AG09319 (cell line): ENCODE measurements around the gene NOL4L.

Source experiments
- DNase-seq: peaks from one replicate; pipeline ENCODE4 v3.0.0-alpha.2; 2010; ENCODE audit warnings: low read depth; ENCODE audit errors: extremely low read depth
- TF ChIP-seq, protein P1 (sequence below): IDR thresholded peaks from 2 replicates; pipeline ENCODE4 v1.5.1; 2011; ENCODE audit warnings: low read depth, mild to moderate bottlenecking, inconsistent platforms, low read length, moderate library complexity

Gene NOL4L

DNA sequence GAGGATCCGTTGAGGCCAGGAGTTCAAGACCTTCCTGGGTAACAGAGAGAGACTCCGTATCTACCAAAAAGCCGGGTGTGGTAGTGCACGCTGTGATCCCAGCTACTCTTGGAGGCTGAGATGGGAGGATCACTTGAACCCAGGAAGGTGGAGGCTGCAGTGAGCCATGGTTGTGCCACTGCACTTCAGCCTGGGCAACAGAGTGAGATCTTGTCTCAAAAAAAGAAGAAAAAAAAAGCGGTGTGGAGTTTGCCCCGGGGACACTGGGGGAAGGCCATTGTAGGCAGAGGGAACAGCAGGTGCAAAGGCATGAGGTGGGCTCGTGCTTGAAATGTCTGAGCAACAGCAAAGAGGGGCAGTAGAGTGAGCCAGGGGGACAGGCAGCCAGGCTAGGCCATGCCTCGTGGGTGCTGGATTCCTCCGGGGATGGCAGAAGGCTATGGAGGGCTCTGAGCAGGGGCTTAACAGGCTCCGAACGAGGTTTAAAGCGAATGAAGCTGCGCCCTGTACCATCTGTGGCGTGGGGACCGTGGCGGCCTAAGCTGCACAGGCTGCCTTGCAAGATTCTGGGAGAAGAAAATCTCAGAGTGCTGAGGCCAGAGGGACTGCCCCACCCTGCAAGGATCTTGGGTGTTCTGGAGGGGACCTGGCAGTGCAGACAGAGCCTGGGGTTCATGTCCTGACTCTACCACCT lies 36.9 kb upstream of the NOL4L start:
- TF ChIP-seq, protein P1, sequence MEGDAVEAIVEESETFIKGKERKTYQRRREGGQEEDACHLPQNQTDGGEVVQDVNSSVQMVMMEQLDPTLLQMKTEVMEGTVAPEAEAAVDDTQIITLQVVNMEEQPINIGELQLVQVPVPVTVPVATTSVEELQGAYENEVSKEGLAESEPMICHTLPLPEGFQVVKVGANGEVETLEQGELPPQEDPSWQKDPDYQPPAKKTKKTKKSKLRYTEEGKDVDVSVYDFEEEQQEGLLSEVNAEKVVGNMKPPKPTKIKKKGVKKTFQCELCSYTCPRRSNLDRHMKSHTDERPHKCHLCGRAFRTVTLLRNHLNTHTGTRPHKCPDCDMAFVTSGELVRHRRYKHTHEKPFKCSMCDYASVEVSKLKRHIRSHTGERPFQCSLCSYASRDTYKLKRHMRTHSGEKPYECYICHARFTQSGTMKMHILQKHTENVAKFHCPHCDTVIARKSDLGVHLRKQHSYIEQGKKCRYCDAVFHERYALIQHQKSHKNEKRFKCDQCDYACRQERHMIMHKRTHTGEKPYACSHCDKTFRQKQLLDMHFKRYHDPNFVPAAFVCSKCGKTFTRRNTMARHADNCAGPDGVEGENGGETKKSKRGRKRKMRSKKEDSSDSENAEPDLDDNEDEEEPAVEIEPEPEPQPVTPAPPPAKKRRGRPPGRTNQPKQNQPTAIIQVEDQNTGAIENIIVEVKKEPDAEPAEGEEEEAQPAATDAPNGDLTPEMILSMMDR, result no peak
- no peak for DNase-seq

DNA sequence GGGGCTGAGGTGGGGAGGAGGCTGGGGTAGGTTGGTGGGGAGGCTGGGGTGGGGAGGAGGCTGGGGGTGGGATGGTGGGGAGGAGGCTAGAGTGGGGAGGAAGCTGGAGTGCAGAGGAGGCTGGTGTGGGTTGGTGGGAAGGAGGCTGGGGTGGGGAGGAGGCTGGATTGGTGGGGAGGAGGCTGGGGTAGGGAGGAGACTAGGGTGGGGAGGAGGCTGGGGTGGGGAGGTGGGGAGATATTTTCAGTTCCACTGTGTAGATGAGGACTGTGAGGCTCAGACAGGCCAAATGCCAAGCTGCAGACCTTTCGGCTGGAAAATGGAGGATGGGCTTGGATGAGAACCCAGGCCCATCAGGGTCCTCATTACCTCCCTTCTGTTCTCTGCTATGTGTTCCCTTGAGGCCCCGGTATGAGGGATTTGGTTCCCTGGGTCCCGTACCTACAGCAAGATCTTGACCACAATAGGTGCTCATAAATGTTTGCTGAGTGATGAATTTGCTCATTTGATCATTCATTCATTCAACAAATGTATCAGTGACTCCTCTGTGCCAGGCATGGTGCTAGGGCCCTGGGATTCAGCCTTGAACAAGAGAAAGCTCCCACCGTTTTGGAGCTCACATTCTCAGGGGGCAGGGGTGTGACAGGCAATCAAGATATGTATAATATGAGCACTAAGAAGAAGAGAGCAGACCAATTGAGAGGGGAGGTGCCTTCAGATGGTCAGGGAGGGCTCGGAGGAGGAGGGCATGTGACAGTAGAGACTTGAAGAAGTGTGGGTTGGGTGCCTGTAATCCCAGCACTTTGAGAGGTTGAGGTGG lies 36.1 kb upstream of the NOL4L start:
- DNase-seq, result no peak
- TF ChIP-seq, protein P1, result no peak

DNA sequence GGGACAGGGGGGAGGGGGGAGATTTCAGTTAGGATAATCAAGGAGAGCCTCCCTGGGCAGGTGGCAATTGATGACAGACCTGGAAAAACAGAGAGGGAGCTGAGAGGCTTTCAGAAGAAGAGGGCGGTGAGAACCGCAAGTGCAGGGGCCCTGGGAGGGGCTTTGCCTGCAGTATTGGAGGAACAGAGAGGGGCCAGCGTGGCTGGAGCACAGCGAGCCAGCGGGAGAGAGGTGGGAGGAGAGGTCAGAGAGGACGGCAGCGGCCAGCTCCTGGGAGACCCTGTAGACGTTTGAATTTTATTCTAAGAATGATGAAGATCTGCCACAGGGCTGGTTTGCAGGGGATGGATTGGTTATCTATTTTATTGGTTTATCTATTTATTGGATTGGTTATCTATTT lies 34.5 kb upstream of the NOL4L start:
- DNase-seq, result no peak
- TF ChIP-seq, protein P1, result no peak

DNA sequence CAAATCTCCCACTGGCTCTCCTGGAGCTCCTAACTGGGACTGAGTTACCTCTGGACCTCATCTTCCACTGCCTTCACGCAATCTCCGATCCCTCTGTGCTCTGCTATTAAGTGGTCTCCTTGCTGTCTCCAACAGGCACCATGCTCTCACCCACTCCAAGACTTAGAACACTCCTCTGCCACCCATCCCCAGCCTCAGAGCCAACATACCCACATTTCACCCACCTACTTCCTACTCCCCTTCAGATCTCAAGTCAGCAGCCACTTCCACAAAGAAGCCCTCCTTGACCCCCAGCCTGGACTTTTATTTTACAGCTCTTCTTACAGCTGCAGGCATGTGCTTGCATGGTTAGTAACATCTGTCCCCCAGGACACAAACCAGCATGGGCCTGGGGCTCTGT lies 29.6 kb upstream of the NOL4L start:
- no peak for DNase-seq
- TF ChIP-seq, protein P1, result no peak

DNA sequence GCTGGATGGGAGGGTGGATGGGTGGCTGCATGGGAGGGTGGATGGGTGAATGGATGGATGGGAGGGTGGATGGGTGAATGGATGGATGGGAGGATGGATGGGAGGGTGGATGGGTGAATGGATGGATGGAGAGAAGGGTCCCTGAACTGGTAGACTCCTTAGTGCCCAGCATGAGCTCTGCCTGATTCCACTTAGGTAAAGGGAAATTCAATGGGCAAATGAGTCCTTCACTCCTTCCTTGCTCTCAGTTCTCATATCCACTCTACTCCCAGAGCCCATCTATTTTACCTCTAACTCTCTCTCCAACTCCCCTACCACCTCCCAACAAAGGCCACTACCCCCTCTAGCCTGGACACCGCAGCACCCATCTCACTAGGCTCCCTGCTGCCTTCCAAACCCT lies 29.2 kb upstream of the NOL4L start:
- TF ChIP-seq, protein P1, result no peak
- no peak for DNase-seq

DNA sequence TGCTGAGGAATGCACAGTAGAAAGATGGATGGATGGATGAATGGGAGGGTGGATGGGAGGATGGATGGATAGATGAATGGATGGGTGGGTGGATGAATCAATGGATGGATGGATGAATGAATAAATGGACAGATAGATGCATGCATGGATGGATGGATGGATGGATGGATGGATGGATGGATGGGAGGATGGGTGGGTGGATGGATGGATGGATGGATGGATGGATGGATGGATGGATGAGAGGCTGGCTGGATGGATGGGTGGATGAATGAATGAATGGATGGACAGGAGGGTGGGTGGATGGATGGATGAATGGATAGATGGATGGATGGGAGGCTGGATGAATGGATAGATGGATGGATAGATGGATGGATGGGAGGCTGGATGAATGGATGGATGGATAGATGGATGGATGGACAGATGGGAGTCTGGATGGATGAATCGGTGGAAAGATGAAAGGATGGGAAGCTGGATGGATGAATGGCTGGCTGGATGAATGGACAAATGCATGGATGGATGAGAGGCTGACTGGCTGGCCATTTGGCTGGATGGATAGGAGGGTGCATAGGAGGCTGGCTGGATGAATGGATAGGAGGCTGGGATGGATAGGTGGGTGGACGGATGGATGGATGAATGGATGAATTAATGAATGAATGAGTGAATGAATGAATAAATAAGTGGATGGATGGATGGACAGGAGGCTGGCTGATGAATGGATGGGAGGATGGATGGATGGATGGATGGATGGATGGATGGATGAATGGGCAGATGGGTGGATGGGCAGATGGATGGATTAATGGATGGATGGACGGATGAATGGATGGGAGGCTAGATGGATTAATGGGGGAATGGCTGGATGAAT lies 28.3 kb upstream of the NOL4L start:
- TF ChIP-seq, protein P1, result no peak
- DNase-seq, result no peak
